KMS-11 (cell line): ENCODE data around the gene CNDP1.

Experiments
- H2AFZ ChIP-seq: fragments of 200-600 bp; sonication (generic); 2 replicates; pipeline ENCODE4 v1.6.1; 2016; ENCODE audit warnings: antibody characterized with exemption, mixed run types, low read depth
- H3K27ac ChIP-seq: fragments of 200-600 bp; sonication (generic); 2 replicates; pipeline ENCODE4 v1.6.1; 2016; ENCODE audit warnings: mild to moderate bottlenecking, mixed run types
- H3K27me3 ChIP-seq: fragments of 200-600 bp; sonication (generic); 2 replicates; pipeline ENCODE4 v1.6.1; 2017; ENCODE audit warnings: mild to moderate bottlenecking, low read depth, mixed run types, moderate library complexity; ENCODE audit not compliant: insufficient read depth
- H3K36me3 ChIP-seq: fragments of 200-600 bp; sonication (generic); 2 replicates; pipeline ENCODE4 v1.6.1; 2017; ENCODE audit warnings: mild to moderate bottlenecking, mixed run types; ENCODE audit not compliant: insufficient read depth
- H3K4me1 ChIP-seq: fragments of 200-600 bp; sonication (generic); 2 replicates; pipeline ENCODE4 v1.6.1; 2016; ENCODE audit warnings: mild to moderate bottlenecking, low read depth, mixed run types; ENCODE audit not compliant: poor library complexity, severe bottlenecking
- H3K4me2 ChIP-seq: fragments of 200-600 bp; sonication (generic); 2 replicates; pipeline ENCODE4 v1.7.0; 2016; ENCODE audit warnings: mild to moderate bottlenecking, mixed run types
- H3K4me3 ChIP-seq: fragments of 200-600 bp; sonication (generic); IDR thresholded peaks from 2 replicates; pipeline ENCODE4 v1.6.1; 2017; ENCODE audit warnings: low read depth, low read length, mixed read lengths; ENCODE audit not compliant: insufficient read depth
- H3K79me2 ChIP-seq: fragments of 200-600 bp; sonication (generic); 2 replicates; pipeline ENCODE4 v1.6.1; 2016; ENCODE audit warnings: low read depth, mixed run types; ENCODE audit not compliant: insufficient read depth
- H3K9ac ChIP-seq: fragments of 200-600 bp; sonication (generic); 2 replicates; pipeline ENCODE4 v1.6.1; 2016; ENCODE audit warnings: mild to moderate bottlenecking, mixed run types
- H4K20me1 ChIP-seq: fragments of 200-600 bp; sonication (generic); 2 replicates; pipeline ENCODE4 v1.6.1; 2016; ENCODE audit warnings: mild to moderate bottlenecking, mixed run types; ENCODE audit not compliant: insufficient read depth
- CTCF ChIP-seq: fragments of 200-600 bp; sonication (generic); conservative IDR thresholded peaks from 2 replicates; pipeline ENCODE4 v1.6.1; 2017; ENCODE audit warnings: low read depth, mild to moderate bottlenecking, antibody characterized with exemption, low read length, moderate library complexity, mixed read lengths

CNDP1 gene

GRCh38 chr18:74551452-74551851 lies 17.2 kb downstream of the CNDP1 start:
- no peaks in the 10 kb centered on the region for H3K36me3 ChIP-seq
- H4K20me1 ChIP-seq = no peaks in the 10 kb centered on the region
- peaks cover 26% of the 10 kb centered on the region for H3K4me1 ChIP-seq
- no peaks in the 10 kb centered on the region for H3K27me3 ChIP-seq
- no peak overlapping the region for H3K9ac ChIP-seq
- peak overlapping the region; percentile 15; the same call in 1 of the 2 replicates for H3K4me2 ChIP-seq
- TF ChIP-seq CTCF = no peak
- peak overlapping the region; percentile 35 for H2AFZ ChIP-seq
- no peaks in the 10 kb centered on the region for H3K79me2 ChIP-seq
- no peak overlapping the region for H3K4me3 ChIP-seq
- no peak overlapping the region for H3K27ac ChIP-seq

DNA sequence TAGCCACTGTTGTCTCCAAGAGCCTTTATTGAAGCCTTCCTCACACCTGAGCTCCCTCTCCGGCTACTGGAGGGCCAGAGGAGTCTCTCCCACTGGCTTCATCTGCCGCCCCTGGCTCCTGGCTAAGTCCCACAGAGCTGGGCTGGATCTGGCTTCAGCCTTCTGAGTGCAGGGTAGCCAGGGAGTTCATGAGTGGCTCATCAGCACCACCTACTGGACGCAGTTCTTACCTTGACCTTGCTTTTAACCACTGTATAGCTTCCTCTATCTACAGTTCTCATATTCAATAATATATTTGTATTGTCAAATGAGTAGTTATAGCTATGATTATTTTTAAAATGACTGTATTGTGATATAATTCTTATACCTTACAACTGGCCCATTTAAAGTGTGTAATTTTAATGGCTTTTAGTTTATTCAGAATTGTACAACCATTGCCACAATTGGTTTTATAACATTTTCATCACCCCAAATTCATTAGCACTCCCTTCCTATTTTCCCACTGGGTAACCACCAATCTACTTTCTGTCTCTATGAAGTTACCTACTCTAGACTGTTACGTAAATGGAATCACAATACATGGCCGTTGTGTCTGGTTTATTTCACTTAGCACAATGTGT lies 17.7 kb downstream of the CNDP1 start:
- H3K4me3 ChIP-seq = no peak overlapping the region
- H3K4me1 ChIP-seq = peaks cover 27% of the 10 kb centered on the region
- H3K4me2 ChIP-seq = peak overlapping the region; percentile 15; the same call in 1 of the 2 replicates
- TF ChIP-seq CTCF = peak; percentile 97
- peak overlapping the region; percentile 35 for H2AFZ ChIP-seq
- H4K20me1 ChIP-seq = no peaks in the 10 kb centered on the region
- no peaks in the 10 kb centered on the region for H3K79me2 ChIP-seq
- H3K27me3 ChIP-seq = no peaks in the 10 kb centered on the region
- H3K9ac ChIP-seq = no peak overlapping the region
- H3K36me3 ChIP-seq = no peaks in the 10 kb centered on the region
- H3K27ac ChIP-seq = no peak overlapping the region

DNA sequence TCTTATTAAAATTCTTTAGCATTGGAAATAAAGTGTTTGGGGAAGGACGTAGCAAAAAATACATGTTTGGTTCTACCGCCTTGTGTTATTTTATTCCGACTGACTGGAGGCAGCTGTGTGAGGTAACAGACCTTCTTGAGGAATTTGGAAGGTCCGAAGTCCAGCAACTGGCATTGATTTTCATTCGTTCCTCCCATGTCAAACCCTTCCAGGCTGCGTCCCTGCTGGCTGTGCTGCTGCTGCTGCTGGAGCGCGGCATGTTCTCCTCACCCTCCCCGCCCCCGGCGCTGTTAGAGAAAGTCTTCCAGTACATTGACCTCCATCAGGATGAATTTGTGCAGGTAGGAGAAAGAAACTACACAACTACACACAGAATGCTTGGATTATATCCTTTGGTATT lies 21.8 kb downstream of the CNDP1 start:
- H3K4me1 ChIP-seq = peaks cover 20% of the 10 kb centered on the region
- no peak overlapping the region for H3K9ac ChIP-seq
- H3K27ac ChIP-seq = no peak overlapping the region
- no peaks in the 10 kb centered on the region for H3K36me3 ChIP-seq
- no peak overlapping the region for H3K4me2 ChIP-seq
- H3K79me2 ChIP-seq = no peaks in the 10 kb centered on the region
- H3K4me3 ChIP-seq = no peak overlapping the region
- no peaks in the 10 kb centered on the region for H4K20me1 ChIP-seq
- no peak overlapping the region for H2AFZ ChIP-seq
- H3K27me3 ChIP-seq = no peaks in the 10 kb centered on the region
- TF ChIP-seq CTCF = no peak

DNA sequence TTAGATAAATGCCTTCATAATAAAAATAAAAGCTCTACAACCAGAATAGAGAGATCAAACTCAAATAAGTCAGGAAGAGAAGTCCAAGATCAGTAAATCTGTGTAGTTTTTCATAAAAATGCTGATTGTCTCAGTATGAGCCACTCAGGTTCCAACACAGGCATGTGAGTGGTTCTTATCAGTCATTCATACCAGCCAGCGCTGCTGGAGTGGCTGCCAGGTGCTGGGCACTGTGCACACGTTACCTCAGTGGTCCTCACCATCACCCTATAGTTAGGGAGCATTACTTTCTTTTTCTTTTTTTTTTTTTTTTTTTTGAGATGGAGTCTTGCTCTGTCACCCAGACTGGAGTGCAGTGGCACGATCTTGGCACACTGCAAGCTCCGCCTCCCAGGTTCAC lies 23.8 kb downstream of the CNDP1 start:
- Histone ChIP-seq H3K4me1 (peaks cover 6% of the 10 kb centered on the region), H2AFZ (no peak overlapping the region), H4K20me1 (no peaks in the 10 kb centered on the region), H3K4me2 (no peak overlapping the region), H3K79me2 (no peaks in the 10 kb centered on the region), H3K36me3 (no peaks in the 10 kb centered on the region), H3K27me3 (no peaks in the 10 kb centered on the region), H3K9ac (no peak overlapping the region), H3K4me3 (no peak overlapping the region), H3K27ac (no peak overlapping the region)
- TF ChIP-seq CTCF = no peak
